HG03571 (cell line): ENCODE results near the gene IGSF11.

Source experiments
- ATAC-seq: cut with Tn5 transposase; IDR thresholded peaks from one replicate; pipeline ENCODE4 v1.9.1; 2021; ENCODE audit not compliant: unreplicated experiment

IGSF11 gene

GRCh38 chr3:118955914-118956556, 78.6 kb downstream of the IGSF11 start:
- ATAC-seq: no peak

- ATAC-seq: no peak
These were observed 83.6 kb downstream of the IGSF11 start for GRCh38 chr3:118951089-118951488.

- ATAC-seq: no peak
These were observed 85.4 kb downstream of the IGSF11 start for GRCh38 chr3:118949113-118949760.

- no peak for ATAC-seq
These were observed 86.5 kb downstream of the IGSF11 start for GRCh38 chr3:118948146-118948545.

GRCh38 chr3:118946449-118946848, 88.2 kb downstream of the IGSF11 start:
- ATAC-seq: no peak

GRCh38 chr3:118945834-118946233, 88.8 kb downstream of the IGSF11 start:
- no peak for ATAC-seq

GRCh38 chr3:118943597-118943996, 91.0 kb downstream of the IGSF11 start:
- no peak for ATAC-seq

- no peak for ATAC-seq
These were observed 92.0 kb downstream of the IGSF11 start for GRCh38 chr3:118942671-118943070.

- ATAC-seq: no peak
These were observed 92.5 kb downstream of the IGSF11 start for GRCh38 chr3:118942195-118942594.

GRCh38 chr3:118941236-118941635, 93.4 kb downstream of the IGSF11 start:
- ATAC-seq: no peak

GRCh38 chr3:118938183-118938961, 96.3 kb downstream of the IGSF11 start:
- ATAC-seq: no peak

GRCh38 chr3:118936811-118937210, 97.8 kb downstream of the IGSF11 start:
- no peak for ATAC-seq

- no peak for ATAC-seq
These were observed 101.7 kb downstream of the IGSF11 start for GRCh38 chr3:118932822-118933558.

- no peak for ATAC-seq
These were observed 102.7 kb downstream of the IGSF11 start for GRCh38 chr3:118931996-118932395.

GRCh38 chr3:118927449-118927848, 107.2 kb downstream of the IGSF11 start:
- ATAC-seq: no peak

GRCh38 chr3:118912188-118912587, 122.5 kb downstream of the IGSF11 start:
- ATAC-seq: no peak

- no peak for ATAC-seq
These were observed 124.3 kb downstream of the IGSF11 start for GRCh38 chr3:118910332-118910731.

GRCh38 chr3:118909763-118910162, 124.9 kb downstream of the IGSF11 start:
- no peak for ATAC-seq

GRCh38 chr3:118907909-118908308, 126.7 kb downstream of the IGSF11 start:
- no peak for ATAC-seq

GRCh38 chr3:118900737-118901525, 133.7 kb downstream of the IGSF11 start:
- no peak for ATAC-seq

- ATAC-seq: no peak
These were observed 144.4 kb downstream of the IGSF11 start for GRCh38 chr3:118890206-118890605.
